Colonic mucosa (tissue), 4 donors: ENCODE measurements around the gene ROBO3. TPM values are rescaled to one million over a fixed set of nuclear protein-coding genes. Genes with fewer than 3 reads are reported as not detected.

Source experiments
- DNase-seq: peaks from one replicate; pipeline ENCODE4 v3.0.0-alpha.2; 2020
- H3K27ac ChIP-seq: fragments of 200-600 bp; one replicate; pipeline ENCODE4 v1.8.0; 2021
- H3K27me3 ChIP-seq: fragments of 200-600 bp; one replicate; pipeline ENCODE4 v1.8.0; 2021
- H3K36me3 ChIP-seq: fragments of 200-600 bp; one replicate; pipeline ENCODE4 v1.8.0; 2021
- H3K4me1 ChIP-seq: fragments of 200-600 bp; one replicate; pipeline ENCODE4 v1.8.0; 2021; ENCODE audit warnings: mild to moderate bottlenecking
- H3K4me3 ChIP-seq: fragments of 200-600 bp; one replicate; pipeline ENCODE4 v1.8.0; 2021
- H3K9ac ChIP-seq, 2 donors: one replicate each; pipeline ENCODE4 v1.7.0; 2013; ENCODE audit warnings: control low read depth in 2 of 2, low read depth in 2 of 2, low read length in 2 of 2
- H3K9me3 ChIP-seq: fragments of 200-600 bp; one replicate; pipeline ENCODE4 v1.8.0; 2021
- CTCF ChIP-seq: fragments of 200-600 bp; IDR thresholded peaks from one replicate; pipeline ENCODE4 v1.8.0; 2022; ENCODE audit warnings: antibody characterized with exemption, mild to moderate bottlenecking
- intact Hi-C: fragments of 100-400 bp; cut with DNase I; formaldehyde crosslinking; loops from one replicate; pipeline ENCODE4 v1.14.1; 2022
- total RNA-seq, 2 donors: library from RNA; stranded (reverse); fragmentation: NEBNext Ultra II Directional in 1 of 2; extraction: Animal tissue kit (Norgen Biotek cat#: 25700) in 1 of 2; gene quantifications; one replicate each; pipeline ENCODE4 v1.2.1, GENCODE V29; 2021
- donor health status: healthy.
- donor health status: DM: no; HTN: no; CAD: no.
- donor health status: DM: no; HTN: no; CAD: no.

ROBO3 gene
- total RNA-seq, 2 donors from 2014 or later: 7.8 to 8.0 TPM

- Histone ChIP-seq H3K9ac (no peak overlapping the region), H3K27me3 (no peaks in the 10 kb centered on the region), H3K36me3 (no peaks in the 10 kb centered on the region), H3K4me3 (no peak overlapping the region), H3K9me3 (no peaks in the 10 kb centered on the region), H3K4me1 (peaks cover 1% of the 10 kb centered on the region), H3K27ac (no peak overlapping the region)
- no peak for DNase-seq
- intact Hi-C loops: no loop called here
- no peak for TF ChIP-seq CTCF
Measured at GRCh38 chr11:124880958-124881357, 15.7 kb downstream of the ROBO3 start.

GRCh38 chr11:124882339-124883071 lies 17.3 kb downstream of the ROBO3 start:
- Histone ChIP-seq H3K36me3 (no peaks in the 10 kb centered on the region), H3K27ac (no peak overlapping the region), H3K27me3 (no peaks in the 10 kb centered on the region), H3K9me3 (no peaks in the 10 kb centered on the region), H3K9ac (no peak overlapping the region), H3K4me1 (no peaks in the 10 kb centered on the region), H3K4me3 (no peak overlapping the region)
- no peak for TF ChIP-seq CTCF
- intact Hi-C loops: no loop called here
- peak; percentile 45 for DNase-seq

GRCh38 chr11:124884340-124884739 lies 19.1 kb downstream of the ROBO3 start:
- H3K4me1 ChIP-seq: no peaks in the 10 kb centered on the region
- no peak for DNase-seq
- no peaks in the 10 kb centered on the region for H3K9me3 ChIP-seq
- TF ChIP-seq CTCF: no peak
- H3K27me3 ChIP-seq: no peaks in the 10 kb centered on the region
- H3K27ac ChIP-seq: no peak overlapping the region
- no peak overlapping the region for H3K9ac ChIP-seq
- no peak overlapping the region for H3K4me3 ChIP-seq
- intact Hi-C loops: no loop called here
- H3K36me3 ChIP-seq: no peaks in the 10 kb centered on the region

GRCh38 chr11:124884869-124885479 lies 19.7 kb downstream of the ROBO3 start:
- no peaks in the 10 kb centered on the region for H3K27me3 ChIP-seq
- H3K4me3 ChIP-seq: no peak overlapping the region
- no peak overlapping the region for H3K9ac ChIP-seq
- DNase-seq: no peak
- TF ChIP-seq CTCF: no peak
- no peaks in the 10 kb centered on the region for H3K4me1 ChIP-seq
- H3K27ac ChIP-seq: no peak overlapping the region
- H3K9me3 ChIP-seq: no peaks in the 10 kb centered on the region
- intact Hi-C loops: no loop called here
- no peaks in the 10 kb centered on the region for H3K36me3 ChIP-seq

GRCh38 chr11:124886476-124886875 lies 21.2 kb downstream of the ROBO3 start:
- no peak for DNase-seq
- H3K4me1 ChIP-seq: no peaks in the 10 kb centered on the region
- no peak for TF ChIP-seq CTCF
- intact Hi-C loops: no loop called here
- H3K4me3 ChIP-seq: no peak overlapping the region
- H3K27me3 ChIP-seq: no peaks in the 10 kb centered on the region
- H3K27ac ChIP-seq: no peak overlapping the region
- H3K36me3 ChIP-seq: no peaks in the 10 kb centered on the region
- no peaks in the 10 kb centered on the region for H3K9me3 ChIP-seq
- H3K9ac ChIP-seq: no peak overlapping the region
